ENCODE data around the gene SLC35G6.
"Not testable (repeated sequence)": the region's sequence is repeated elsewhere in the genome, so short reads cannot be mapped to it uniquely, and the experiment has no call there.

Gene SLC35G6

GRCh38 chr17:7460850-7461660, 20.2 kb upstream of the SLC35G6 start:
- DNase-seq = no peak

- no peak for DNase-seq
Measured at GRCh38 chr17:7462474-7463371, 18.5 kb upstream of the SLC35G6 start.

- no peak for DNase-seq
Measured at GRCh38 chr17:7463372-7463846, 17.8 kb upstream of the SLC35G6 start.

GRCh38 chr17:7464081-7464480, 17.2 kb upstream of the SLC35G6 start:
- no peak for DNase-seq

DNA sequence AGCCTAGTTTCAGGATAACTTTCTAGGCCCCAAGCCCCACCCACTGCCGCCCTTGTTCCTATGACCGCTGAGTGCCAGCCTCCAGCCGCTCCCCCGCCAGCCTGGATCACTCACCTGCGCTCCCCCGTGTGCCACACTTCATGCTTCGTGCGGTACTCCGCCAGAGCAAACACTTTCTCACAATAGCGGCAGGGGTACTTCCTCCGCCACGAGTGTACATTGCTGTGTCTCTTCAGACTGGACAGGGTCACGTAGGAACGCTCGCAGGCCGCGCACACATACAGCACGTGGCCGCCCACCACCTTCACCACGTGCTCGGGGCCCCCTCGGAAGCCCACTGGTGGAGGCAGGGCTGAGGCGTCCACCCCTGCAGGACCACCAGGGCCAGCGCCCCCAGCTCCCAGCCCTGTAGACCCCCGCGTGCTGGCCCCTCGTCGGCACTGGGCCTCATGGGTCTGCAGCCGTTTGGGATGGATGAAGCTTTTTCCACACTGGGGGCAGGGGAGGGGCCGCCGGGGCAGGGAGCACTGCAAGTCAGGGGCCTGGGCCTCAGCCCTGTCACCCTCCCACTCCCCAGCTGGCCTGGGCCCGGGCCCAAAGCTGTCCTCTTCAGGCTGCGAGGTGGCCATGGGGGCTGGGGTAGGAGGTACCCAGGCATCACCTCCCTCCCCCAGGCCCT, 15.5 kb upstream of the SLC35G6 start:
- DNase-seq = no peak

- no peak for DNase-seq
Measured at GRCh38 chr17:7466318-7466638, 15.0 kb upstream of the SLC35G6 start.

DNA sequence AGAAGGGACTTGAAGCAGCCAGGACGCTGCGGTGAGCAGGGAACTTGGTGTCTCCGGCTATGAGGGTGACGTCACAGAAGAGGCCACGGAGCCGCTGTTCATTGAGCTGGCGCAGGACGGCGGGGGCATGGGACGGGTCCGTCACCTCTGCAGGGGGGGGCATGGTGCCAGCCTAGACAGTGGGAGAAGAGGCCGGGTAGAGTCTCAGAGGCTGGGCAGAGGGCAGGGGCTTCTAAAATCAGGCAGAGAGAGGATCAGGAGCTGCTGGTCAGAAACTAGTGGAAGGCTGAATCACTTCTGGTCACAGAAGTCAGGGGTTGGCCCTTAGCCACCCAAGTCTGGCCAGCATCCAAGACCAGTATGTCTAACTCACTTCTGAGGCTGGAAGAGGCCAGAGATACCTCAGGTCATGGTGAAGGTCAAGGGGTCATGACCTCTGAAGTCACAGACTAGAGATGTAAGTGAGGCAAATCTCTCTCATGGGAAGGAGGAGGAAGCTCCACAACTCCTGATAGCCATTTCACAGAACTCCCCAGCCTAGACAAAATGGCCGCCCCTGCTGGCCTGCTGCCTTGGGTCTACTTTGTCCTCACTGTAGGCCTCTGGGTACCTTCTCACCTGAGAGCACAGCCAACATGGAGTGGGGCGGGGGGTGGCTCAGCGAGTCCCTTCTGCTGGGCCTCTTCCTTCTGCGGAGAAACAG, 14.5 kb upstream of the SLC35G6 start:
- no peak for DNase-seq

DNA sequence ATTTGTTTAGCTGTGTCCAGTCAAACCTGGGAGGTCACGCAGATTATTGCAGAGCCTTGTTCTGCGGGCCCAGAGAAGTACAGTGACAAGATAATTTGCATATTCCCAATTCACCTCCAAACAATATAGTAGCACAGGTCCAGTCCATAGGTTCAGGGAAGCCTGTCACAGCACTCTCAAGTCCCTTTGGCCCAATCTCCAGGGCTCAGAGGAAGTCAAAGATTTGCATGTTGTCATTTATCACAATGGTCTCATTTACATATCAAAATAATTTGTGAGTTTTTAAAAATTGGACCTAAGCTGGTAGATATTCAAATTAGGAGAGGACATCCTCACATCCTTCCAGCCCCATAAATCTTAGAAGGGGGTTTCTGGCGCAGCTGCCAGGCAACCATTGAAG, 13.7 kb upstream of the SLC35G6 start:
- DNase-seq = no peak

DNA sequence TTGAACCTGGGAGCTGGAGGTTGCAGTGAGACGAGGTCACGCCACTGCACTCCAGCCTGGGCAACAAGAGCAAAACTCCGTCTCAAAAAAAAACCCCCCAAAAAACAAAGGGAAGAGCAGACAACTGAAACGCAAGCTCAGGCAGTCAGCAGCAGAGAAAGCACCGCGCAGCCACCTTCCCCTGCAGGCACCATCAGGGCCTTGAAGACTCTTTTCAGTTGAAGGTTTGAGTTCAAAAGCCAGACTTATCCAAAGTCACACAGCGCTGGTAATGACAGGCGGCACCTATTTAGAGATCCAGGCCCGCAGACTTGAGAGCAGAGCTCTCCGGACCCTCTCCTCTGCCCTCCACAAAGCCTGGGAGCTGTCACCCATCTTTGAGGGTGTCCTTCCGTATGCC, 13.0 kb upstream of the SLC35G6 start:
- no peak for DNase-seq

- DNase-seq = no peak
Measured at GRCh38 chr17:7468804-7469389, 12.3 kb upstream of the SLC35G6 start.

GRCh38 chr17:7469843-7470242, 11.4 kb upstream of the SLC35G6 start:
- not testable (repeated sequence) for DNase-seq

DNA sequence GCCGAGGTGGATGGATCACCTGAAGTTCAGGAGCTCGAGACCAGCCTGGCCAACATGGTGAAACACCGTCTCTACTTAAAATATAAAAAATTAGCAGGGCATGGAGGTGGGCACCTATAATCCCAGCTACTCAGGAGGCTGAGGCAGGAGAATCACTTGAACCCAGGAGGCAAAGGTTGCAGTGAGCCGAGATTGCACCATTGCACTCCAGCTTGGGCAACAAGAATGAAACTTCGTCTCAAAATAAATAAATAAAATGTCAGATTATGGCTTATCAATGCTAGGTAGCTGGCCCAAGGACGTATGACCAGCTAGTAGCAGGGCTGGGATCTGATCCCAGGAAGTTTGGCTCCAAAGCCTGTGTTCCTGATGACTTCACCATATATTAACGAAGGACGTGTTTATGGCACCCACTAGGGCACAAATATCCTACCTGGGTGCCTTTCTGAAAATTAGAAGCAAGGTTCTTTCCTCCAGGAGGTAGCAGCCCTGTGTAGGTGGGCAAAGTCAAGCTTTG, 10.7 kb upstream of the SLC35G6 start:
- DNase-seq = not testable (repeated sequence)

GRCh38 chr17:7471729-7472128, 9.5 kb upstream of the SLC35G6 start:
- no peak for DNase-seq

DNA sequence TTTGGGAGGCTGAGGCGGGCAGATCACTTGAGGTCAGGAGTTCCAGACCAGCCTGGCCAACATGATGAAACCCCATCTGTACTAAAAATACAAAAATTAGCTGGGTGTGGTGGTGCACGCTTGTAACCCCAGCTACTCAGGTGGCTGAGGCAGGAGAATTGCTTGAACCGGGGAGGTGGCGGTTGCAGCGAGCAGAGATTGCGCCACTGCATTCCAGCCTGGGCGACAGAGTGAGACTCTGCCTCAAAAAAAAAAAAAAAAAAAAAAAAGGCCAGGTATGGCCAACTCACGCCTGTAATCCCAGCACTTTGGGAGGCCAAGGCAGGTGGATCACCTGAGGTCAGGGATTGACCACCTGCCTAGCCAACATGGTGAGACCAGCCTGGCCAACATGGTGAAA, 6.5 kb upstream of the SLC35G6 start:
- DNase-seq = not testable (repeated sequence)

DNA sequence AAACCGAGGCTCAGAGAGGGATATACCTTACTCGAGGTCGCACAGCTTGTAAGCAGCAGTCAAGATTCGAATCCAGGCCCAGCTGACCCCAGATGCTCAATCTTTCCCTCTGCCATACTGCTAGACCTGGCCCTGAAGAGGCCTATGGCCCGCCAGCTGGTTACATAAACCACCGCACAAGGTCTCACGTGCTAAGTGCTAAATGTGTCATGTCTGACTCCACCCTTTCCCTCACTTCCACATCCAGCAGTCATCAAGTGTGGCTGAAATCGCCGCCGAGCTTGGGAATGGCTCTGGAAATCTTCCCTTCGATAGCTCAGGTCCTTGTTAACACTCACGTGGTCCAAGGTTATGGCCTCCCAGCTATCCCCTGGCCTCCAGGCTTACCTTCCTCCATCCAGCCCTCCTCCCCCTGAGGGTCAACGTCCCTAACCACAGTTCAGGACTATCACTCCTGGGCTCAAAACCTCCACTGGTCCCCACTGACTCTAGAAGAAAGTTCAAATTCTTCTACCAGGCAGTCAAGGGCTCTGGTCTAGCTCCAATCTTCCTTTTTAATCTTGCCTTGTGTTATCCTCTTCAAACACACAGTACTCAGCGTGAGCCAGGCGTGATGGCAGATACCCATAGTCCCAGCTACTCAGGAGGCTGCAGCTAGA, 5.4 kb upstream of the SLC35G6 start:
- no peak for DNase-seq

DNA sequence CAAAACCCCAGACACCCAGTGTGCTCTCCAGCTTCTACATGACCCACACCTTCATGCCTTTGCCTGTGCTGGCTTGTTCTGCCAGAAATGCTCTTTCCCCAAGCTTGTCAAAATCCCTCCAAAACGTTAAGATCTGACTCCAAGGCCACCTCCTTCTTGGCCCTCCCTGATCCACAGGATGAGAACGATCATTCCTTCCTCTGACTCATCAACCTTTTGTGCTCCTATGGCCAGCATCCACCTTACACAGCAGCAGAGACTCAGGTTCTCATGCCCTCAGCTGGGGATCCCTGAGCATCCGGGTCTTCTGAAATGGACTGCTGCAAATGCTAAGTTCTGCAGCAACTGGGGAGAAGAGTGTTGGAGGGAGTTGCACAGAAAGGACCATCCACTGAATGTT, 4.8 kb upstream of the SLC35G6 start:
- no peak for DNase-seq

GRCh38 chr17:7476951-7477350, 4.3 kb upstream of the SLC35G6 start:
- DNase-seq = no peak

DNA sequence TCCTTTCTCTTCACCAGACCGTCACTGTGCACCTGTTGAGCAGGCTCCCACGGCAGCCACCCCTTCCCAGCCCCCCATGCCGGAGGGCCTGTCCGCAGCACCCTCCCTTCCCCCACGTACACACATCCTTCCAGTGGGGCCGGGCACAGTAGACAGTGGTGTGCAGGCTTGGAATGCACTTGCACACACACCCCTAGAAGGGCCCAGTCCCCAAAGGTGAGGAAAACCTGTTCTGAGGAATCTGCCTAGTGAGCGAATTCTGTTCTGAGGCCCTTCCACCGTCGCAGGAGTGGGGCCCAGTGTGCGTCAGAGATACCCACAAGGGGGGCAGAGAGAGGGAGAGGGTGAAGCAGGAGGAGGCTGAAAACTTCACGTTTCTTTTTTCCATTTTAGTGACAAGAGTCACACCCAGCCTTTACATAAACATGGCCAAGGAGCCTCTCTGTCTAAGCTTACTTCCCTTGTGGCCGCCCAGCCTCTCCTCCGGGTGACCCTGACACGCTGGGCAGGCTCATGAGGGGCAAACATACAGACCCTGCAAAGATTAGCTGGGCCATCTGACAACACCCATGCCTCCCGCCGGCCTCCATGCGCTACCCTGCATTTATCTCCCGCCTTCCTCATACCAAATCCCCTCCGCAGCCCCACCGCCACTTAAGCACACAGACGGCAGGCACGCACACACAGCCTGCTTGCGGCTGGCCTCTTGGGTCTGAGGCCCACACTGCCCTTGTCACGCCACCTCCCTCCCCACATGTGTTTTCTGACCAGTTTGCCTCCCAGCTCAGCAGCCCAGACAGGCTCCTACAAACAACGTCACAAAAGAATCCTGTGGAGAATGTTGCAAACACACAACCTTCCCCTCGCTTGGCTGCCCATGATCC, 3.6 kb upstream of the SLC35G6 start:
- no peak for DNase-seq

GRCh38 chr17:7478276-7479212, 2.7 kb upstream of the SLC35G6 start:
- DNase-seq = peak; percentile 77

Measured in activated CD8-positive, alpha-beta memory T cell treated with anti-CD3 and anti-CD28 coated beads, Interleukin-2, amount 50 U/mL, for 48 hours (primary cell).